SU-DHL-6 (cell line): ENCODE results near the gene PXN.

Source experiments
- H2AFZ ChIP-seq: fragments of 200-600 bp; sonication (generic); 2 replicates; pipeline ENCODE4 v1.6.1; 2014; ENCODE audit warnings: low read depth, mild to moderate bottlenecking, moderate library complexity, mixed read lengths, antibody characterized with exemption, low read length; ENCODE audit not compliant: severe bottlenecking
- H3F3A ChIP-seq: fragments of 200-600 bp; shearing (Covaris generic); 2 replicates; pipeline ENCODE4 v1.6.0; 2016; ENCODE audit warnings: antibody characterized with exemption, mild to moderate bottlenecking; ENCODE audit not compliant: insufficient read depth
- H3K27ac ChIP-seq: fragments of 200-600 bp; sonication (generic); 2 replicates; pipeline ENCODE4 v1.5.1; 2016; ENCODE audit warnings: low read depth, mild to moderate bottlenecking, low read length, moderate library complexity, mixed read lengths
- H3K27me3 ChIP-seq: fragments of 200-600 bp; sonication (generic), shearing (Covaris generic); 2 replicates; pipeline ENCODE4 v1.6.0; 2014; ENCODE audit warnings: mild to moderate bottlenecking, low read length
- H3K36me3 ChIP-seq: fragments of 200-600 bp; sonication (generic); 2 replicates; pipeline ENCODE4 v1.6.1; 2014; ENCODE audit warnings: mild to moderate bottlenecking, low read length, mixed read lengths
- H3K4me2 ChIP-seq: fragments of 300-600, 200-600 bp; shearing (Covaris generic), sonication (generic); 2 replicates; pipeline ENCODE4 v1.6.0; 2014; ENCODE audit warnings: low read length, low read depth, mild to moderate bottlenecking; ENCODE audit not compliant: poor library complexity, severe bottlenecking
- H3K4me3 ChIP-seq: fragments of 200-600 bp; sonication (generic); 2 replicates; pipeline ENCODE4 v1.5.1; 2014; ENCODE audit warnings: antibody characterized with exemption, low read length, mild to moderate bottlenecking, mixed read lengths; ENCODE audit not compliant: insufficient read depth, poor library complexity, severe bottlenecking
- H3K79me2 ChIP-seq: fragments of 200-600 bp; sonication (generic); 2 replicates; pipeline ENCODE4 v1.6.1; 2014; ENCODE audit warnings: mild to moderate bottlenecking, low read length, moderate library complexity; ENCODE audit not compliant: insufficient read depth
- H3K9ac ChIP-seq: fragments of 200-600 bp; sonication (generic); 2 replicates; pipeline ENCODE4 v1.7.0; 2014; ENCODE audit warnings: mild to moderate bottlenecking, low read length
- H3K9me2 ChIP-seq: fragments of 200-600 bp; sonication (generic); replicated peaks from 2 replicates; pipeline ENCODE4 v1.6.1; 2014; ENCODE audit warnings: low read length; ENCODE audit not compliant: insufficient read depth
- H3K9me3 ChIP-seq: fragments of 200-600 bp; sonication (generic); 2 replicates; pipeline ENCODE4 v1.6.1; 2014; ENCODE audit warnings: low read length, mixed read lengths; ENCODE audit not compliant: insufficient read depth
- H4K20me1 ChIP-seq: fragments of 200-600 bp; sonication (generic); 2 replicates; pipeline ENCODE4 v1.6.1; 2014; ENCODE audit warnings: low read depth, mild to moderate bottlenecking, antibody characterized with exemption, low read length, moderate library complexity, mixed read lengths
- CTCF ChIP-seq: fragments of 200-600 bp; sonication (generic); IDR thresholded peaks from one replicate; pipeline ENCODE4 v1.5.1; 2017; ENCODE audit warnings: antibody characterized with exemption, mild to moderate bottlenecking, low read length, moderate library complexity; ENCODE audit not compliant: insufficient read depth, poor library complexity, severe bottlenecking
- EZH2phosphoT487 ChIP-seq: fragments of 200-600 bp; sonication (generic), shearing (Covaris generic); conservative IDR thresholded peaks from 2 replicates; pipeline ENCODE4 v1.6.1; 2018; ENCODE audit warnings: mild to moderate bottlenecking, antibody characterized with exemption, low read length, moderate library complexity, mixed read lengths

The PXN gene

GRCh38 chr12:120211904-120212283, 53.6 kb downstream of the PXN start:
- H3K9ac ChIP-seq = no peak overlapping the region
- no peak overlapping the region for H3K27ac ChIP-seq
- no peak overlapping the region for H3K4me2 ChIP-seq
- no peaks in the 10 kb centered on the region for H3K79me2 ChIP-seq
- H3K36me3 ChIP-seq = no peaks in the 10 kb centered on the region
- H4K20me1 ChIP-seq = no peaks in the 10 kb centered on the region
- no peaks in the 10 kb centered on the region for H3K9me2 ChIP-seq
- TF ChIP-seq EZH2phosphoT487 (no peak), CTCF (no peak)
- H3K4me3 ChIP-seq = no peak overlapping the region
- H3K9me3 ChIP-seq = no peaks in the 10 kb centered on the region
- H3K27me3 ChIP-seq = no peaks in the 10 kb centered on the region
- no peak overlapping the region for H2AFZ ChIP-seq
- H3F3A ChIP-seq = no peaks in the 10 kb centered on the region

GRCh38 chr12:120211243-120211903, 54.2 kb downstream of the PXN start:
- TF ChIP-seq EZH2phosphoT487 (no peak), CTCF (no peak)
- Histone ChIP-seq H3K79me2 (no peaks in the 10 kb centered on the region), H3K27me3 (no peaks in the 10 kb centered on the region), H3K9me3 (no peaks in the 10 kb centered on the region), H3K9ac (no peak overlapping the region), H4K20me1 (no peaks in the 10 kb centered on the region), H3K4me3 (no peak overlapping the region), H3K9me2 (no peaks in the 10 kb centered on the region), H2AFZ (no peak overlapping the region), H3K36me3 (no peaks in the 10 kb centered on the region), H3K4me2 (no peak overlapping the region), H3F3A (no peaks in the 10 kb centered on the region), H3K27ac (no peak overlapping the region)

DNA sequence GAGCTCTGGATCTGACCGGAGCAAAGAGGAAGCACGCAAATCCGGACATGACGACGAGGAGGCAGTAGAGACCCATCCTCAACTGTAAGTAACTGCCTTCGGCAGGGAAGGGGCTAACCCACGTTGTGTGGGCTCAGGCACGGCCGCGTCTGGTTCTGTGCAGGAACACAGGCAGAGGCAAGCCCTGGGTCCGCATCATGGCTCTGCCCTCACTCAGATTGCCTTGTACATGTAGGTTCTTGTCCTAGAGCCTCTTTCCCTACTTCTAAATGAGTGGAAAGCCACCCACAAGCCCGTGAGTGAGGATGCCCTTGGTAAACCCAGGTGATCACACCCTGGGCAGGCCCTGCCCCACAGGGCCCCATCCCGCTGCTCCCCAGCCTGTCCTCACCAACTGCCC, 55.7 kb downstream of the PXN start:
- Histone ChIP-seq H3K9me3 (no peaks in the 10 kb centered on the region), H3F3A (no peaks in the 10 kb centered on the region), H4K20me1 (no peaks in the 10 kb centered on the region), H3K36me3 (no peaks in the 10 kb centered on the region), H3K4me3 (no peak overlapping the region), H3K9ac (no peak overlapping the region), H3K4me2 (no peak overlapping the region), H3K79me2 (no peaks in the 10 kb centered on the region), H2AFZ (no peak overlapping the region), H3K27ac (no peak overlapping the region), H3K9me2 (no peaks in the 10 kb centered on the region), H3K27me3 (no peaks in the 10 kb centered on the region)
- TF ChIP-seq CTCF (no peak), EZH2phosphoT487 (no peak)
